GM19238 (cell line): ENCODE data around the gene DEXI.
"Not testable (repeated sequence)": the region's sequence is repeated elsewhere in the genome, so short reads cannot be mapped to it uniquely, and the experiment has no call there.

Source experiments
- DNase-seq: peaks from one replicate; pipeline ENCODE4 v3.0.0; 2011; ENCODE audit warnings: low spot score; ENCODE audit not compliant: insufficient read length

Gene DEXI

DNA sequence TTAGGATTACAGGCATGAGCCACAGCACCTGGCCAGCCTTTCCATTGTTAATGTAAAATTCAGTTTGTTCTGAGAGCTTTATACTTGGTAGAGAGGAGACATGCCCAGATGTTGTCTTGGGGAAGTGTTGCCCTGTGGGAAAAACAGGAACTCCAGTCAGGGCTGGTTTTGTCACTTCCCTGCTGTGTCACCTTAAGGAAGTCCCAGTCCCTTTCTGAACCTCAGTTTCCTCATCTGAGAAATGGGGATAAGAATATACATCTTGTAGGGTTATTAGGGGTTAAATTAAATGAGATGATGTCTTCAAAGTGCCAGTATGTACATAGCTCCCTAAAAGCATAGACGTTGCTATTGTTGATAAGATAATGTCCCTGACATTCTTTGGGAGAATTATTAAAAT, 27.3 kb upstream of the DEXI start:
- no peak for DNase-seq

- DNase-seq, result no peak
Measured at GRCh38 chr16:10968498-10968897, 26.2 kb upstream of the DEXI start.

GRCh38 chr16:10967986-10968385, 25.7 kb upstream of the DEXI start:
- no peak for DNase-seq

GRCh38 chr16:10966559-10966958, 24.3 kb upstream of the DEXI start:
- not testable (repeated sequence) for DNase-seq

- DNase-seq, result no peak
Measured at GRCh38 chr16:10966129-10966528, 23.9 kb upstream of the DEXI start.

- peak; percentile 46 for DNase-seq
Measured at GRCh38 chr16:10965440-10966061, 23.3 kb upstream of the DEXI start.

- no peak for DNase-seq
Measured at GRCh38 chr16:10964891-10965326, 22.6 kb upstream of the DEXI start.

DNA sequence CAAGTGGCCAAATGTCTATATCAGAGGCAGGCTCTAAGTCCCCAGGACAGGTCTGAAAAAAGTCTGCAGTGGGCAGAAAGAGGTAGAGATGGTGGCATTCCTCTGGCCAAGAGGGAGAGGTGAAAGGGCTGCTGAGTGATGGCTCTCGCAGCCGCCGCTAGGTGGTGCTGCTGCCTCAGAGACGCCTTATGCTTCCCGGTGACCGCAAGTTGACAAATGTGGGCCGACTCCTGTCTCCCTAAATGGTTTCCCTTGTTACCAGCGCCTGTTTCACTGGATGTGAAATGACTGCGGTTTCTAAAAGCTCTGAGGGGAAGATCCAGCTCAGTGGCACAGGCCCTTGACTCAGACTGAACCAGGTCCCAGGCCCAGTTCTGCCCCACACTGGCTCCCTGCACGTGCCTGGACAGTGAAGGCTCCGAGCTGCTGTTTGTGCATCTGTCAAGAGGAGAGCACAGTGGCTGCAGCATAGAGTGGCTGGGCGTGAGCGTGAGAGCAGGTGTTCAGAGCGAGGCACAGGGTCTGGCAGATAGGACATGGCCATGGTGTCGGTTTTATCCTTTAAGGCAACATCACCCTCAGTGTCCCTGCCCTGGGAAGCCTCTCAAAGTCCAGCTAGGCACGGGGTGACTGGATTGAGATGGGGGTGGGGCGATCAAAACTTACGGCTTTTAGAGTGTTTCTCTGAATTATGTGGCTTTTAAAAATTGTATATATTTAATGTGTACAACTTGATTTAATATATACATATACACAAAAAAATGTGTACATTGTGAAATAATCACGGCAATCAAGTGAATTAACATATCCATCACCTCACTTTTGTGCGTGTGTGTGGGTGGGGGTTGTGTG, 22.0 kb upstream of the DEXI start:
- DNase-seq, result peak; percentile 71

GRCh38 chr16:10961231-10961630, 19.0 kb upstream of the DEXI start:
- no peak for DNase-seq

DNA sequence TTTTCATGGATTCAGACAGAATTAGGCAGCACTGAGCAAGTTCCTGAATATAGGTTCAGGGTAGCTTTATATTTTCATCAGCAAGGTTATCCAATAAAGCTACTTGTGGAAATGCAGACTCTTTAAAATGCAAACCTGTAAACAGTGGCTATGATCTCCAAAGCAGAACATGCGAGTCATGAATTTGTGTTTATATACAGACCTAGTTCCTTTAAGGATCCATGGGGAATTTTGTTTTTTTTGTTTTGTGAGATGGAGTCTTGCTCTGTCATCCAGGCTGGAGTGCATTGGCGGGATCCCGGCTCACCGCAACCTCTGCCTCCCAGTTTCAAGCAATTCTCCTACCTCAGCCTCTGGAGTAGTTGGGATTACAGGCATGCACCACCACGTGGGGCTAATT, 16.9 kb upstream of the DEXI start:
- DNase-seq, result no peak

- DNase-seq, result no peak
Measured at GRCh38 chr16:10957771-10958482, 15.7 kb upstream of the DEXI start.

- no peak for DNase-seq
Measured at GRCh38 chr16:10954903-10955302, 12.6 kb upstream of the DEXI start.

DNA sequence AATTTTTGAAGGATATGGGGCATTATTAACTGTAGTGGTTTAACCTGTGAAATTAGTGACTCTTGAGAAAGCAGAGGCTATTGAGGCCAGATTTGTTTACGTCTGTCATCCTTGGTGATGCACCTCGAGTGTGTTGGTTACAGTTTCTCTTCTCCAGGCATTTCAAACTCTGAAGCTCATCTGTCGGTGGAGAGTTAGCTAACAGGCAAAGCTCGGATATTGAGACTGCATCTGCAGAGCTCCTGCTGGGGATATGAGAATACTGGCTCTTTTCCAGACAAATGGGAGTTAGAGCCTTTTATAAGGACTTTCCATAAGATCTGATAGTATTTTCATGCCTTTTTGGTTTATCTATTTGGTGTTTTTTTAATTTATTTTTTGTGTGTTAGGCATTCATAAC, 8.8 kb upstream of the DEXI start:
- no peak for DNase-seq

GRCh38 chr16:10950393-10950792, 8.1 kb upstream of the DEXI start:
- no peak for DNase-seq

DNA sequence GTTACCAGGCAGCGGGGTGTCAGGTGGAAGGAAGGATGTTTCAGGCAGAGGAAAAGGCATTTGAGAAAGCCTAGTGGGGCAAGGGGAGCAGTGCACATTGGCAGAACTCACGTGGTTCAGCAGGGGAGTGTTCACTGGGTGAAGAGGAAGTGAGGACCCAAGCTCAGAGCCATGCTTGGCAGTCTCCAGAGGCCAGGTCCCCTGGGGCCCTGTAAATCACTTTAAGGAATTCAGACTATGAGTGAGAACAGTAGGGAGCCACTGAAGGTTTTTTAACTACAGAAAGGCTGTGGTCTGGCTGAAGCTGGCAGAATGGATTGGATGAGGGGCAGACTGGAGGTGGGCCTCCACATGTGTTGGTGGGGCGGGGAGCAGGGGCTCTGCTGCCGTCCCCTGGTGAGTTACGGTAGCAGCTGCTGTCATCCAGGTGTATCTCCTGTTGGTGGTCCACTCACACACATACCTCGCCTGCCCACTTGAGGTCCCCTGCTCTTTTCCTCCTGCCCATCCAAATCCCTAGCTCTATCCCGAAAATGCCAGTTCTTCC, 7.2 kb upstream of the DEXI start:
- DNase-seq, result no peak

DNA sequence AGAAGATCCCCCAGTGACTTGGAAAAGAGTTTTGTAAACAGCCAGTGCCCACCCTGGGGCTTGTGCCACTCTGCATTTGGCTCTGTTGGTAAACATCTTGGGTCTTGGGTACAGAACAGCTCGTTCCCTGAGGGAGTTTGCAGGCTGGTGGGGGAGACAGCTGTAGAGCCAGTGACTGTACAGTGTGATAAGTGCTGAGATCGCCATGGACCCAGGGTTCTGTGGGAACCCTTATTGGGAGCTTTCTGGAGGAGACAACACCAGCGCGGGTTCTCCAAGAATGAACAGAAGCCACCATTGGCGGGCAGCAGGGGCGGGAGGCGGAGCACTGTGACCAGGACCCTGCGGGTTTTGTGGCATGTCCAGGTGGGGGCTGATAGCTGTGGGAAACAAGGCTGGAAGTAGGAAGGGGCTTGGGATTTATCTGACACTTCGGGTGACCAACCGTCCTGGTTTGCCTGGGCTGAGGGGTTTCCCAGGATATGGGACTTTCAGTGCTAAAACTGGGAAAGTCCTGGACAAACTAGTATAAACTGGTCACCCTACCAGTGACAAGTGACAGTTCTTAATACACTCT, 5.0 kb upstream of the DEXI start:
- no peak for DNase-seq

DNA sequence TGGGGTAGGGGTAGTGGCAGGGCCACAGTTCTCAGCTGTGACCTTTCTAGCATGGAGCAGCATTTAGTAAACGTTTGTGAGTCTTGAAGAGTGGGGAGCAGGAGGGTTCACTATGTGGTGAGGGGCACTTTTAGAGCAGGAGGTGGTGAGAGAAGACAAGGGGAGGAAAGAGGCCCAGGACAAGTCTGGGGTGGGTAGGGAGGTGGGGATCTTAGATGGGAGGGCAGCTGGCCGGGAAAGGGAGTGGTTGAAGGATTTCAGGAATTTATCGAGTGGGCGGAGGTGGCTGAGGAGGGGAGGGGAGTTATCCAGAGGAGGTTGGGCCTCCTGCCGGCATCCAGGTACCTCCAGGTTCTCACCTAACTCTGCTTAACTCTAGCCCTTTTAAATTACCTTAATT, 4.0 kb upstream of the DEXI start:
- DNase-seq, result no peak

- DNase-seq, result no peak
Measured at GRCh38 chr16:10945065-10945787, 3.0 kb upstream of the DEXI start.

DNA sequence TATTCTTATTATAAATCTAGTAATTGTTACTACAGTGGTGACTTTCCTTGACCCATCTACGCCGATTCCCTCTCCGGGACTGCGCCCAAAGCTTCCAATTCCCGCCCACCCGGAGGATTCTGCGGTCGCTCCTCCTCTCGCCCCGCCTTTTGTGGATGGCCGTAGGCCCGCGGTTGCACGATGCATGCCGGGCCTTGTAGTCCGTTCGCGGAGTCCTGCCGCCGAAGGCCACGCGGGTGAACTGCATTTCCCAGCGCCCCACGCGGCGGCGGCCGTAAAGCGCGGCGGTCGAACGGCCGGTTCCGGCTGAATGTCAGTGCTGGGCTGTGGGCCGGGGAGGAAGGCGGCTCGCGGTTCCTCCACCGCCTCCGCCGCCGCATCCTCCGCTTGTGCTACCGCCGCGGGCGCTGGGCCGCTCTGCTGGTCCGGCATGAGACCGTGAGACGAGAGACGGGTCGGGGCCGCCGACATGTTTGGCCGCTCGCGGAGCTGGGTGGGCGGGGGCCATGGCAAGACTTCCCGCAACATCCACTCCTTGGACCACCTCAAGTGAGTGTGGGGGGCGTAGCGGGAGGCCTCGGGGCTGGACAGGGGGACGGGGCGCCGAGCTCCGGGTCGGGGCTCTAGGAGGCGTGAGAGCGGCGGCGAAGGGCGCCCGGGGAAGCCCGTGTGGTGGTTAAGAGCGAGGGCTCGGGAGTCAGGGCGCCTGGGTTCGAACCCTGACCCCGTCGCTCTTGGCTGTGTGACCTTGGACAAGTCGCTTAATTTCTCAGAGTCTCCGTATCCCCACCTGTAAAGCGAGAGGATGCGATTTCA, 2.2 kb upstream of the DEXI start, which contains the start of gene CLEC16A:
CLEC16A (plus strand) TSS at position 316 of the 816 bp plus-strand sequence; CDS start at position 470, 154 bp downstream.
- peak; percentile 91 for DNase-seq

GRCh38 chr16:10943064-10943353, 741 bp upstream of the DEXI start:
- DNase-seq, result no peak
